Measurements from ENCODE around the gene TDRD7. TPM values are rescaled to one million over a fixed set of nuclear protein-coding genes. Genes with fewer than 3 reads are reported as not detected.

Gene TDRD7
- polyA plus RNA-seq, 1 donor from 2014 or later: 9.7 TPM

GRCh38 chr9:97384406-97385262 lies 27.3 kb upstream of the TDRD7 start:
- Histone ChIP-seq H3K36me3 (ENCODE audit: insufficient read depth, low read length) (no peaks in the 10 kb centered on the region), H3F3A (ENCODE audit: insufficient read depth, low read length, poor library complexity, severe bottlenecking) (no peaks in the 10 kb centered on the region), H2AFZ (ENCODE audit: low read depth, low read length) (no peak overlapping the region), H3K9me2 (ENCODE audit: insufficient read depth, low read length) (no peaks in the 10 kb centered on the region), H3K27me3 (ENCODE audit: insufficient read depth, low read depth, low read length) (no peaks in the 10 kb centered on the region), H3K27ac (ENCODE audit: low read length) (no peak overlapping the region), H3K4me3 (ENCODE audit: low read length) (no peak overlapping the region), H3K9ac (ENCODE audit: low read length) (no peak overlapping the region), H3K79me2 (replicated peaks; ENCODE audit: insufficient read depth, low read length) (no peaks in the 10 kb centered on the region), H4K20me1 (ENCODE audit: insufficient read depth) (no peaks in the 10 kb centered on the region), H3K9me3 (ENCODE audit: low read length) (no peaks in the 10 kb centered on the region), H3K4me2 (ENCODE audit: low read length) (no peak overlapping the region)
- TF ChIP-seq POLR2AphosphoS5 (IDR thresholded peaks at IDR 0.05): no peak
- TF ChIP-seq TAF1 (IDR thresholded peaks at IDR 0.05; ENCODE audit: low read depth): no peak
- TF ChIP-seq MXI1 (conservative IDR thresholded peaks at IDR 0.05; ENCODE audit: poor library complexity, severe bottlenecking): no peak
- TF ChIP-seq SMC3 (conservative IDR thresholded peaks at IDR 0.05; ENCODE audit: poor library complexity): no peak
- TF ChIP-seq CTCF (IDR thresholded peaks at IDR 0.05; ENCODE audit: poor library complexity, severe bottlenecking): no peak
- TF ChIP-seq EP300 (conservative IDR thresholded peaks at IDR 0.05; ENCODE audit: poor library complexity, severe bottlenecking): no peak
- no peak for TF ChIP-seq RAD21 (conservative IDR thresholded peaks at IDR 0.05)
- TF ChIP-seq REST (IDR thresholded peaks at IDR 0.05; ENCODE audit: borderline replicate concordance): no peak
- TF ChIP-seq EZH2 (IDR thresholded peaks at IDR 0.05; ENCODE audit: borderline replicate concordance, insufficient read depth, low read length, poor library complexity, severe bottlenecking): no peak

DNA sequence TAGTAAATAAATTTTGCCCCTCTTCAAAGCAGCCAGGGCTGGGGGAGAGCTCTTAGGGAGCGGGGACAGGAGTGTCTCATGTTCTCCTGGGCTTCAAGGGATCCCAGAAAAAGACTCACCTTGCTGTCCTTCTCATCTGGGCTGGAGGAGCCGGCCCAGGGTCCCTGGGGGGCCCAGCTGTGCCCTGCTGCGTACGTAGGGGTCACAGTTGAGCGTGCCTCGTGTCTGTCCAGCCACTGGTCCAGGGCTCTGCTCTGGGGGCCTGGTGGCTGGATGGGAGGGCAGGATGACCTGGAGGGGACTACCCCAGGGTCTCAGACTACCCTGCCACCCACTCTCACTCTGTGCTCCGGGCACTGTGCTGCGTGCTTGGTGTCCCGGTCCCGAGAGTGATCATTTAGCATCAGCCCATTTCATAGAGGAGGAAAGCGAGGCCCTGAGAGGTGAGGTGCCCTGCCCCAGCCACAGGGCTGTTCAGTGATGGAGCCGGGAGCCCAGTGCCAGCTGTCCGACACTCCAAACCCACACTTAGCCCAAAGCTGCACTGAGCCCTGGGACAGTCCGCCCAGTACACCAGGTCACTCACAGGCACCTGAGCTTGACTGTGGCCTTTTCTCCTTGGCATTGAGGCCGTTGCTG lies 26.2 kb upstream of the TDRD7 start:
- TF ChIP-seq EZH2 (IDR thresholded peaks at IDR 0.05; ENCODE audit: borderline replicate concordance, insufficient read depth, low read length, poor library complexity, severe bottlenecking): no peak
- no peak for TF ChIP-seq CTCF (IDR thresholded peaks at IDR 0.05; ENCODE audit: poor library complexity, severe bottlenecking)
- TF ChIP-seq POLR2AphosphoS5 (IDR thresholded peaks at IDR 0.05): no peak
- no peak for TF ChIP-seq RAD21 (conservative IDR thresholded peaks at IDR 0.05)
- no peaks in the 10 kb centered on the region for H3F3A ChIP-seq (ENCODE audit: insufficient read depth, low read length, poor library complexity, severe bottlenecking)
- H3K4me3 ChIP-seq (ENCODE audit: low read length): no peak overlapping the region
- no peak overlapping the region for H3K4me2 ChIP-seq (ENCODE audit: low read length)
- no peaks in the 10 kb centered on the region for H3K27me3 ChIP-seq (ENCODE audit: insufficient read depth, low read depth, low read length)
- H3K9me2 ChIP-seq (ENCODE audit: insufficient read depth, low read length): no peaks in the 10 kb centered on the region
- H2AFZ ChIP-seq (ENCODE audit: low read depth, low read length): no peak overlapping the region
- H3K27ac ChIP-seq (ENCODE audit: low read length): no peak overlapping the region
- H3K9me3 ChIP-seq (ENCODE audit: low read length): no peaks in the 10 kb centered on the region
- H3K9ac ChIP-seq (ENCODE audit: low read length): no peak overlapping the region
- H3K79me2 ChIP-seq (replicated peaks; ENCODE audit: insufficient read depth, low read length): no peaks in the 10 kb centered on the region
- no peaks in the 10 kb centered on the region for H3K36me3 ChIP-seq (ENCODE audit: insufficient read depth, low read length)
- H4K20me1 ChIP-seq (ENCODE audit: insufficient read depth): no peaks in the 10 kb centered on the region
